Inflammatory macrophage treated with lipopolysaccharide for 1 hour (primary cell): ENCODE results near the gene P2RY13.

Source experiments
- DNase-seq, 2 donors: peaks; one replicate each; pipeline ENCODE4 v3.0.0-alpha.2; 2020 to 2022

P2RY13 gene

GRCh38 chr3:151329363-151329762 is at the start of gene P2RY13:
Gene P2RY13, minus strand, starts transcription at chr3:151329549. Its CDS starts 21 bp downstream, at chr3:151329528.
- DNase-seq, result peak; percentile 69 to 73

- no peak for DNase-seq
Observed at GRCh38 chr3:151377768-151378385, 48.5 kb upstream of the P2RY13 start.

GRCh38 chr3:151372063-151372820 is 42.9 kb upstream of the P2RY13 start:
- no peak for DNase-seq

- DNase-seq, result no peak
Observed at GRCh38 chr3:151371526-151371925, 42.2 kb upstream of the P2RY13 start.

- no peak for DNase-seq
Observed at GRCh38 chr3:151367448-151367847, 38.1 kb upstream of the P2RY13 start.

- no peak for DNase-seq
Observed at GRCh38 chr3:151366993-151367392, 37.6 kb upstream of the P2RY13 start.

GRCh38 chr3:151362751-151363174 is 33.4 kb upstream of the P2RY13 start:
- DNase-seq, result peak; percentile 72 to 88

GRCh38 chr3:151357463-151357850 is 28.1 kb upstream of the P2RY13 start:
- no peak for DNase-seq

- peak in 1 of 2 donors; percentile 28 for DNase-seq
Observed at GRCh38 chr3:151356794-151357462, 27.6 kb upstream of the P2RY13 start.

- no peak for DNase-seq
Observed at GRCh38 chr3:151351648-151352047, 22.3 kb upstream of the P2RY13 start.

- DNase-seq, result peak; percentile 63 to 71
Observed at GRCh38 chr3:151351219-151351618, 21.9 kb upstream of the P2RY13 start.

- peak in 1 of 2 donors; percentile 64 for DNase-seq
Observed at GRCh38 chr3:151350656-151351055, 21.3 kb upstream of the P2RY13 start.

GRCh38 chr3:151347432-151347831 is 18.1 kb upstream of the P2RY13 start:
- peak; percentile 83 to 91 for DNase-seq

GRCh38 chr3:151346292-151346691 is 16.9 kb upstream of the P2RY13 start:
- DNase-seq, result peak; percentile 75 to 82

GRCh38 chr3:151345859-151346258 is 16.5 kb upstream of the P2RY13 start:
- DNase-seq, result no peak

- DNase-seq, result peak; percentile 74 to 85
Observed at GRCh38 chr3:151331696-151332095, 2.3 kb upstream of the P2RY13 start.

- DNase-seq, result peak; percentile 86 to 90
Observed at GRCh38 chr3:151330899-151331298, 1.6 kb upstream of the P2RY13 start.

GRCh38 chr3:151330379-151330778 is 1.0 kb upstream of the P2RY13 start:
- DNase-seq, result peak; percentile 35 to 47

- peak in 1 of 2 donors; percentile 44 for DNase-seq
Observed at GRCh38 chr3:151328298-151328995, 902 bp downstream of the P2RY13 start.

GRCh38 chr3:151327571-151328198 is 1.7 kb downstream of the P2RY13 start:
- peak in 1 of 2 donors; percentile 65 for DNase-seq

- peak; percentile 12 to 25 for DNase-seq
Observed at GRCh38 chr3:151322511-151322910, 6.8 kb downstream of the P2RY13 start.

- DNase-seq, result peak in 1 of 2 donors; percentile 33
Observed at GRCh38 chr3:151321526-151321925, 7.8 kb downstream of the P2RY13 start.

- no peak for DNase-seq
Observed at GRCh38 chr3:151320131-151320530, 9.2 kb downstream of the P2RY13 start.
